Measurements from ENCODE around the gene RBBP7. TPM values are rescaled to one million over a fixed set of nuclear protein-coding genes. Genes with fewer than 3 reads are reported as not detected.

The RBBP7 gene
- total RNA-seq, 2 donors from 2014 or later, result 98.7 to 102 TPM

DNA sequence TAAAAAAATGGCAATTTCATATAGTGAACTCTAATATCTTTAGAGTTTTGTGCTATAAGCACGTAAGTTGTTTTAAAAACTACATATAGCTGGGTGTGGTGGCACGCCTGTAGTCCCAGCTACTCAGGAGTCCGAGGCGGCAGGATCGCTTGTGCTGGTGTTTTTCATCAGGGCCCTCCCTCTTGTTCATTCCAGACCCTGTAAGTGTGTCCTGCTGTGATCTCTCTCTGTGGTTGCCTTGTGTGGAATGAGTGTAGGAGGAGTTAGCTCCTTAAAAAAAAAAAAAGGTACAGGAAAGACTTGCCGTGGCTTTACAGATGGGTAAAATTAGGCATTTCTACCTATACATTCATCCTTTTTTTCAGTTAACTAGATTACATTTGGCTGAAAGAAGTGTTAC is 35.4 kb downstream of the RBBP7 start:
- DNase-seq (ENCODE audit: low spot score), result no peak
- intact Hi-C loops (cut with DNase I), result no loop called here

DNA sequence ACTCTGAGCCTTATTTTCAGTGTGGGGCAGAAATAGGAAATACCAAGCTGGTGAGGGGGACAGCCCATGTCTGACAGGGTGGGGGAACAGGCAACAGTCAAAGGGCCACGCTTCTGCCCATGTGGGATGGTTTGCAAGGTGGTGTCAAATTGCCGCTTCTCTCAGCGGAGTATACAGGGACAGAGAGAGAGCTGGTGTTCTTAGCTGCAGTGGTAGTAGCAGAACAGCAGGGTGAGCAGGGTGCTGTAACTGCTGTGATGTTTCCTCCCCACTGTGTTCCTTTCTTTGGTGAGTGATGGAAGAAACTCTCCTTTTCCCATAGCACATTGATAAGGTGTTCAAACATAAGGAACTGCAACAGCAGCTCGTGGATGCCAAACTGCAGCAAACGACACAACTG is 37.9 kb downstream of the RBBP7 start:
- DNase-seq (ENCODE audit: low spot score), result no peak
- intact Hi-C loops (cut with DNase I), result no loop called here

DNA sequence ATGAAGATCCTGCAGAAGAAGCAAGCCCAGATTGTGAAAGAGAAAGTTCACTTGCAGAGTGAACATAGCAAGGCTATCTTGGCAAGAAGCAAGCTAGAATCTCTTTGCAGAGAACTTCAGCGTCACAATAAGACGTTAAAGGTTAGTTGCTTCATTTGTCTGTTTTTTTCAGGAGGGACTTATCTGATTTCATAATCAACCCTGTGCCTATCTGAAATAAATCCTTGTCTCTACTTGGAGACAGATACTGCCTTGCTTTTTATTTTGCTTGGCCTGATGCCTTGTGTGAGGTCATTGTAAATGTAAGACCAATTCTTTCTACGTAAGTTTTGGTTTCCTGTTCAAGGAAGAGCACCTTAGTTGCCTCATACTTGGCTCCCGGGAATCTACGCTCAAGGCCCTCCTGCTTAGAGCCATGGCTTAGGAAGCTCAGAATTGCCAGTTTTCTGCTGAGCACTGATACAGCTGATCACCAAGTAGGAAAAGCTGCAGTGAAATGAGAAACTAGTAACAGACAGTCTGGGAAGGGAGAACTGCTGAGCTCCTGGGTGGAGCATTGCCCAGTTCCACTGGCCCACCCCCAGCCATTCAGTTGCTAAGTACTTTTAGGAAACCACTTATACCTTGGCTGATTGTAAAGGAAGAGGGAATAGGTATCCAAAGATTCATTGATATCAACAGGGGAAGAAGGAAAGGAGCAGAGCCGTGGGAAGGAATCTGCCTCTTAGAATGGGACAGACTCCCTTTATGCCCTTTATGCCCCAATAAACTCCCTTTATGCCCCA is 41.8 kb downstream of the RBBP7 start:
- intact Hi-C loops (cut with DNase I), result loop anchor here in 1 of 2 donors (5.0 kb wide), 1 partner anchor 219 kb away; no protein-coding TSS in a partner anchor
- DNase-seq (ENCODE audit: low spot score), result no peak

DNA sequence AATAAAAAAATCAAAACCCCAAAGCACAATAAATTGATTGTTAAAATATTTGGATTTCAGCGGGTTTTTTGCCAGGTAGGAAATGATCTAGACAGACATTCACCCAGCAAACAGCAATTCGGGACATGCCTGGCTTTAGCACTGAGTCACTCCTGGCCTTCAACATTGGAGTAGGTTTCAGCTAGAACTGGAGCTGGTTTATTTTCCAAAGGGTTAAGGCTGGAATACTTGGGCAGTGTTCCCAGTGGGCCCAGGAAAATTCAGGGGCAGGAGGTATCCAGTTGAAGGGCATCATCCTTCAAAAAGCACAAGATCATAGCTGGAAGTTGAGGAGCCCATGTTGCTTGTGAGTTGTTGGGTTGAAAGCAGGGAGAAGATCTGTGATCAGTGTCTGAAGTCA is 42.9 kb downstream of the RBBP7 start:
- DNase-seq (ENCODE audit: low spot score), result no peak
- intact Hi-C loops (cut with DNase I), result loop anchor here in 1 of 2 donors (5.0 kb wide), 1 partner anchor 220 kb away; no protein-coding TSS in a partner anchor

DNA sequence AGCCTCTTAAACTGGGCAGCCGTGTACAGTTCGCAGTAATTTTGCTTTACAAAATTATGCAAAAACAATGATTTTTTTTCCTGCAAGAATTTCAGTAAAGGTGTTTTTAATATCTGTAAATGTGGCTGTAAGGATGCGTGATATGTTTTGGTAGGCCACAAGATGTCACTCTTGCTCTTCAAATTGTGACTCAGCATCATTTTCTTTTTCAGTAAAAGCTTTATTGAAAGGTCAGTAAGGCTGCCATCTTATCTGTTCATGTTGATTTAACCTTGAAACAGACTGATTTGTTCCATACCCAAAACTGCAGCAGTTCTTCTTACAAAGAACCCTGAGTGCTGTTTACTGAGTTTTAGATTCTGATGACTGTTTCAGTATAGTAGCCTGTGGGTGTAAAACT is 44.0 kb downstream of the RBBP7 start:
- intact Hi-C loops (cut with DNase I), result loop anchor here in 1 of 2 donors (5.0 kb wide), 1 partner anchor 221 kb away; no protein-coding TSS in a partner anchor
- no peak for DNase-seq (ENCODE audit: low spot score)

DNA sequence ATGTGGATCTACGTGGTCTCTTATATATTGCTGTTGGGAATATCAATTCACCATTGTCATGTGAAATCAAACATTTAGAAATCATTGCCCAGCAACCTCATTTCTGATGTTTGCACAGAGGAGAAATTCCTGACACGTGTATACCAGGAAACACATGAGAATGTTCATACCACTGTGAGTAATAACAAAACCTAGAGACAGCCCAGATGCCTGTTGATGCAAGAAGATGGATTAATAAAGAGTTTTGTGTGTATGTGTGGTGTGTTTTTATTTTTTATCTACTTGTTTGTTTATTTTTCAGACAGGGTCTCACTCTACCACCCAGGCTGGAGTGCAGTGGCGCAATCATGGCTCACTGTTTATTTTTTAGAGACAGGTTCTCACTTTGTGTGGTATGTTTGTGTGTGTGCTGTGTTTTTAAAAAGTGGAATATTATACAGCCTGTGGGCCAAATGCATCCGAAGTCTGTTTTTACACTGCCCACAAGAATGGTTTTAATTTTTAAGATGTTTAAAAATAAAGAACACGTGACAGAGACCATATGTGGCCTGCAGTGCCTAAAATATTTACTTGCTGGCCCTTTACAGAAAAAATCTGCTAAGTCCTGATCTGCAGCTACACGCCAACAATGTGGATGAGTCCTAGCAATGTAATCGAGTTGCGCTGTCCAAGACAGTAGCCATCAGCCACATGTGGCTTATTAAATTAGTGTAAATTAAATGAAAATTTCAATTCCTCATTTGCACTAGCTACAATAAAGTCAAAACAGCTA is 44.7 kb downstream of the RBBP7 start:
- no peak for DNase-seq (ENCODE audit: low spot score)
- intact Hi-C loops (cut with DNase I), result loop anchor here in 1 of 2 donors (5.0 kb wide), 1 partner anchor 222 kb away; no protein-coding TSS in a partner anchor

DNA sequence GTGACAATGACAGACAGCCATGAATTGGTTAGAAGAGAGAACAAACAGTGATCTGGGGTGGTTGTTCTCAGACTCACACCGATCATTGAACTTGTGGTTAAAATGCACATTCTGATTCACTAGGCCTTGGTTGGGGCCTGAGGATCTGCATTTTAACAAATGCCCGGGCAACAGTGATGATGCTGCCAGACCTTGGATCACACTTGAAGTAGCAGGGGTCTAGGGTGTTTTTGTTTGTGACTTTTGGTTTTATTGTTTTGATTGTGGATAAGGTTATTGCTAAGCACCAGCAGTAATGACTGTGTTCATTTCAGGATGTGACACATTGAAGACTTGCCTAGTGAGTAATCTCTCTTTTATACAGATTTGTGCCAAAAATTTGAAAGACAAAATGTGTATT is 47.4 kb downstream of the RBBP7 start:
- intact Hi-C loops (cut with DNase I), result no loop called here
- DNase-seq (ENCODE audit: low spot score), result no peak

DNA sequence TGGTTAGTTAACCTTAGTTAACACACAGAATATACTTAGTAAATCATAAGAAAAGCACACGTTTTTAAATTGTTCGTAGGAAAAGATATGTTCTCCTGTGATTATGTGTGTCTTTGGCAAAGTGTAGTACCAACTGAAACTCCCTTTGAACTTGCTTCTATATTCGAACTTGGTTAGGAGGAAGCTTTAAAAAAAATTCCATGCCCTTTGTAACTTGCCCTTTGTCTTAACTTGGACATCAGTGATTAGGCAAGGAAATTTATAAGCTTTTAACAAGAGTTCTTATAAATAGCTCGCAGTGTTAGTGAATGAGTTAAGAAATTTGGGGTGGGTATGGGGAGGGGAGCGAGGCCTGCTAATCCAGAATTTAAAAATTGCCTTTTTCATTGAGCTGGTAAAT is 50.5 kb downstream of the RBBP7 start:
- intact Hi-C loops (cut with DNase I), result no loop called here
- DNase-seq (ENCODE audit: low spot score), result no peak

DNA sequence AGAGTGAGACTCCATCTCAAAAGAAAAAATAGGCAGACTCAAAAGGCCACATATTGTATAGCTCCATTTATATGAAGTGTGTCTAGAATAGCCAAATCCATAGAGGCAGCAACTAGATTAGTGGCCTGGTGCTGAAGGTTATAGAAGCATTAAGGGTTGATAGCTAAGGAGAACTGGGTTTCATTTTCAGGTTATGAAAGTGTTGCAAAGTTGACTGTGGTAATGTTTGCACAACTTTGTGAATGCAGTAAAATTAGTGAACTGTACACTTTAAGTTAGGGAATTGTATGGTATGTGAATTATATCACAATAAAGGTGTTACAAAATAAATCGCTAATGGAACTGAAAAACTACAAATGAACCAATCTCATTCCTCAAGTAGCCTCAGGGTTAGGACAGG is 55.6 kb downstream of the RBBP7 start:
- intact Hi-C loops (cut with DNase I), result no loop called here
- DNase-seq (ENCODE audit: low spot score), result no peak

DNA sequence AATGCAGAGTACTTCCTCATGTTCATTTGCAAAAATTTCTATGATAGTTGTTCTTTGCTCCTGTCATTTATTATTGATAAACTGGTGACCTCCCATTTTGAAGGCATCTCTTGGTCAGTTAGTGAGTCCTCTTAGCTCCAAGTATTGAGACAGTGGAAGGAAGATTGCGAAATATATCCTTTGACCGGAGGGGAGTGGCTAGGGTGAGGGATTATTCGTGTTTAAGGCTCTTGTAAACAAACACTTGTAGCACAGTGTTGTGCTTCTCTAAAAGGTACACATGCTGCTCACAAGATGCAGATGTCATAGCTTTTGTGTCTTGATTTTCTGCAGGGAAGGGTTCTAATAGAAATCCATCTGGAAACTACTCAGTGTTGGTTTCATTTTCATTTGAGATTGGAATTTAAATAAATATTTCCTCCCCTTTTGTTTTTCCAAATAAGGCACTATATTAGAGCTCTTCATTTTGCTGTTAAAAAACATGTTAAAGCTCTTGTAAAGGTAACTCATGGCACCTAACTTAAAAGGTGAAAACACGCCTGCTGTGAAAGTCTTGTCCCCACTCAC is 62.1 kb downstream of the RBBP7 start:
- no peak for DNase-seq (ENCODE audit: low spot score)
- intact Hi-C loops (cut with DNase I), result no loop called here

DNA sequence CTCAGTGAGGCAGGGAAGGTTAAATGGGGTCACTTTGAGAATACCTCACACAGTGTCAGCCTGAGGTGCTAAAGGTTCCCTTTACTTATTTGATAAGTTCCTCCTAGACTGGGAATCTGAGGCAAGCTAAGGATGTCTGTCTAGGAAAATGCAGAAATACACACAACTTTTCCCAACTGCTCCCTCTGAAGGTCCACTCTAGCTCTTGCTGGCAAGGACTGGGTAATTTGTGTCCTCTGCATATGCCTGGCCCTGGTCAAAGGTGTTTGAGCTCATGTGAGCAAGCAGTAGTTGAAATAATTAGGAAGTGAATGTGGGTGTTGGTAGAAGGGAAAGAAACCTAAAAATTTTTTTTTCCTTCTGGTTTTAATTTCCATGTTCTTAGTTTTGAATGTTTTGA is 62.6 kb downstream of the RBBP7 start:
- no peak for DNase-seq (ENCODE audit: low spot score)
- intact Hi-C loops (cut with DNase I), result no loop called here

DNA sequence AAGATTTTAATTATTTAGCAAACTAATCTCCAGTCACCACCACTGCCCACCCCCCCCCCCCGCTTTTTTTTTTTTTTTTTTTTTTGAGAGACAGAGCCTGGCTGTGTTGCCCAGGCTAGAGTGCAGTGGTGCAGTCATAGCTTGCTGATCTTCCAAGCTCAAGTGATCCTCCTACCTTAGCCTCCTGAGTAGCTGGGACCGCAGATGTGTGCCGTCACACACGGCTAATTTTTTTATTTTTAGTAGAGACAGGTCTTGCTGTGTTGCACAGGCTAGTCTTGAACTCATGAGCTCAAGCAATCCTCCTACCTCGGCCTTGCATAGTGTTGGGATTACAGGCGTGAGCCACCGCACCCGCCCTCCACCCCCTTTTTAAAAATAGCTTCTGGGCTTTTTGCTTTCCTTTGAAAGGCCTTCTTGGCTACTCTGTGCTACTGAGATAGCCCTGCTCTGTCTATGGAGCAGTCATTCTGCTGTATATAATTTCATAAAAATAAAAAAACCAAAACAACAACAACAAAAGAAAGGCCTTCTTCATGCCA is 65.2 kb downstream of the RBBP7 start:
- DNase-seq (ENCODE audit: low spot score), result no peak
- intact Hi-C loops (cut with DNase I), result no loop called here

DNA sequence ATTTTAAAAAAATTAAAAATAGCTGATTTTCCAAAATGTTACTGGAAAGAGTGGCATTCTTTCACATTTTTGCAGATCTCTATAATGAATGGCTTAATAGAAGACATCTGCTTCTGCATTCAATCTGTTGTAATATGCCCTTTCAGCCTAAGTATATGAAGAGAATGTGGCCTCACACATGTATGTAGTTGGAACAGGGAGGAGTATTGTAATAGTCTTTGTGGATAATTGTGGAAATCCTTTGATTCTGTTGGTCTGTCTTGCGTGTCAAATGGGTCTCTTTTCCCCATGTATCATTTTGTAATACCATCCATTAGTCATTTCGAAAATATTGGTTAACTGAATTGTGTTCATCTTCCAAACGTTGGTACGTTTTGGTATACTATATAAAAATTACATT is 72.3 kb downstream of the RBBP7 start:
- no peak for DNase-seq (ENCODE audit: low spot score)
- intact Hi-C loops (cut with DNase I), result no loop called here

DNA sequence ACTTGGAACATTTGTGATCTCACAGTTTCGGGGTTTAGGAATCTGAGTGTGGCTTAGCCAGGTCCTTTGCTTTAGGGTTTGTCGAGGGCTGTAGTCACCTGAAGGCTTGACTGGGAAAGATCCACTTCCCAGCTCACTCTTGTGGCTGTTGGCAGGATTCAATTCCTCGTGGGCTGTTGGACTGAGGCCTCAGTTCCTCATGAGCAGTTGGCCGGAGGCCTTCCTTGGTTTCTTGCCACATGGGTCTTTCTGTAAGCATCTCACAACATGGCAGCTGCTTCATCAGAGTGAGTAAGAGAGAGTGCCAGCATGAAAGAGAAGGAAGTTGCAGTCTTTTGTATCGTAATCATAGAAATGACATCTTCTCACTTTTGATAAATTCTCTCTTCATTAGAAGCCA is 72.8 kb downstream of the RBBP7 start:
- no peak for DNase-seq (ENCODE audit: low spot score)
- intact Hi-C loops (cut with DNase I), result no loop called here

DNA sequence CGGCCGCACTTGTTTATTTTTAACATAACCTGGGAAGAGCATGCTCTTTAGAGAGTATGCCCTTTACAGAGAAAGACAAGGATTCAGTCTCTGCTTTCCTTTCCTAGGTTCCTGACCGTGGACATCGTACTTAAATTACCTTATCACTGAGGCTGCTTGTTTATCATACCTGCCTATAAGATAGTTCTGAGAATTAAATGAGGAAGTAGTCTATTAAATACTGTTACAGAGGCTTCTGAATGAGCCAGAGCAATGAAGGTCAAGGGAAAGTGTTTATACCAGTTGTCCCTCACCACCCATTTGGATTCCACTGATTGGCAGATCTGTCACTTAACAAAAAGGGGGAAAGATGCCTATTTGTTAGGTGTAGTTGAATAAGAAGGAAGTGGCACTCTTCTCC is 73.9 kb downstream of the RBBP7 start:
- intact Hi-C loops (cut with DNase I), result no loop called here
- no peak for DNase-seq (ENCODE audit: low spot score)

Other genes starting within 250 kb of the RBBP7 start
- not detected for gene S100G, start 220.2 kb downstream of the RBBP7 start, total RNA-seq
- gene CTPS2, start 157.7 kb downstream of the RBBP7 start, total RNA-seq, result 10 to 100 TPM in 1 of 2 donors, 1 to 10 TPM in 1; 8.5 to 10.9 TPM
- gene SYAP1, start 150.8 kb downstream of the RBBP7 start, total RNA-seq, result 10 to 100 TPM; 30.9 to 31.3 TPM
- gene TXLNG, start 83.9 kb downstream of the RBBP7 start, total RNA-seq, result 1 to 10 TPM; 8.6 to 9.0 TPM
- gene REPS2, start 76.3 kb upstream of the RBBP7 start, total RNA-seq, result 1 to 10 TPM; 3.9 to 5.3 TPM

All from posterior vena cava (tissue), 2 donors.